Endothelial cell of umbilical vein (primary cell): Measurements from ENCODE around the gene DR1. TPM values are rescaled to one million over a fixed set of nuclear protein-coding genes. Genes with fewer than 3 reads are reported as not detected.

Experiments
- BruUV-seq: library from RNA; stranded (reverse); fragments of 400-500 nt; replicated peaks from 2 replicates; lab custom pipeline; 2021; lab: Mats Ljungman, UMichigan
- CTCF ChIA-PET: fragments of 300-600, 350-600 bp; sonication (Branson Sonifier 250); formaldehyde crosslinking; loops from one replicate; lab custom pipeline; 2021; ENCODE audit warnings: antibody characterized with exemption, inconsistent platforms; lab: Charles Lee
- POLR2A ChIA-PET: fragments of 300-600, 350-600 bp; sonication (Branson Sonifier 250); formaldehyde crosslinking; loops from one replicate; lab custom pipeline; 2021; ENCODE audit warnings: antibody characterized with exemption, inconsistent platforms; lab: Charles Lee
- DNase-seq: peaks from one replicate; pipeline ENCODE4 v3.0.0-alpha.2; 2011; ENCODE audit warnings: low read depth, low spot score
- FAIRE-seq: peaks from 2 replicates; lab custom pipeline; 2011; peaks lifted over from hg19 to GRCh38; lab: Jason Lieb, UNC
- H2AFZ ChIP-seq: 2 replicates; pipeline ENCODE4 v1.6.0; 2012; ENCODE audit warnings: low read depth, low read length, control low read depth, inconsistent platforms
- H3K27ac ChIP-seq: 2 replicates; pipeline ENCODE4 v1.5.1; 2011; ENCODE audit warnings: low read depth, mild to moderate bottlenecking, control low read depth, low read length, moderate library complexity; ENCODE audit not compliant: insufficient read depth
- H3K27me3 ChIP-seq, 2 experiments: 2 replicates each; pipeline versions ENCODE4 v1.6.0 to v1.6.1; 2011; ENCODE audit warnings: low read length in 2 of 2, mixed read lengths in 1 of 2; ENCODE audit not compliant: control insufficient read depth in 2 of 2, insufficient read depth in 2 of 2
- H3K36me3 ChIP-seq, 2 experiments: 2 replicates in 1 of 2; 3 replicates in 1 of 2; pipeline ENCODE4 v1.5.1; 2011; ENCODE audit warnings: low read length in 2 of 2, mild to moderate bottlenecking in 1 of 2, moderate library complexity in 1 of 2; ENCODE audit not compliant: control insufficient read depth in 2 of 2, insufficient read depth in 2 of 2; ENCODE audit errors: extremely low read depth in 1 of 2
- H3K4me1 ChIP-seq: 3 replicates; pipeline ENCODE4 v1.5.1; 2011; ENCODE audit warnings: mild to moderate bottlenecking, low read length; ENCODE audit not compliant: control insufficient read depth, insufficient read depth; ENCODE audit errors: extremely low read depth
- H3K4me2 ChIP-seq: 2 replicates; pipeline ENCODE4 v1.6.1; 2011; ENCODE audit warnings: low read length, control low read depth, mixed read lengths; ENCODE audit not compliant: insufficient read depth
- H3K4me3 ChIP-seq, 3 experiments: fragments of 200-600 bp in 1 of 3; sonication (generic), shearing (Covaris generic) in 1 of 3; replicated peaks in 1 of 3; 2 replicates each; pipeline ENCODE4 v1.5.1; 2011 to 2016; ENCODE audit warnings: control low read depth in 3 of 3, low read length in 3 of 3, mild to moderate bottlenecking in 2 of 3, inconsistent platforms in 1 of 3, low read depth in 1 of 3, moderate library complexity in 1 of 3; ENCODE audit not compliant: insufficient read depth in 1 of 3
- H3K79me2 ChIP-seq: 2 replicates; pipeline ENCODE4 v1.6.0; 2012; ENCODE audit warnings: low read length, inconsistent platforms; ENCODE audit not compliant: control insufficient read depth, insufficient read depth
- H3K9ac ChIP-seq: replicated peaks from 2 replicates; pipeline ENCODE3; 2011; ENCODE audit warnings: low read length, control low read depth; ENCODE audit not compliant: insufficient read depth; ENCODE audit errors: extremely low read depth
- H3K9me1 ChIP-seq: replicated peaks from 3 replicates; pipeline ENCODE4 v1.6.0; 2011; ENCODE audit warnings: mild to moderate bottlenecking, low read length; ENCODE audit not compliant: control insufficient read depth, insufficient read depth; ENCODE audit errors: extremely low read depth
- H3K9me3 ChIP-seq: replicated peaks from 2 replicates; pipeline ENCODE4 v1.5.1; 2012; ENCODE audit warnings: low read length, inconsistent platforms; ENCODE audit not compliant: control insufficient read depth, insufficient read depth
- H4K20me1 ChIP-seq: replicated peaks from 2 replicates; pipeline ENCODE3; 2011; ENCODE audit warnings: mild to moderate bottlenecking, low read length; ENCODE audit not compliant: control insufficient read depth, insufficient read depth; ENCODE audit errors: extremely low read depth
- CTCF ChIP-seq, 2 donors: IDR thresholded peaks; 1 replicate in 1 of 2; 2 replicates in 1 of 2; pipeline ENCODE4 v1.5.1; 2011; ENCODE audit warnings: low read length in 2 of 2, mild to moderate bottlenecking in 2 of 2, moderate library complexity in 2 of 2, control low read depth in 1 of 2, inconsistent platforms in 1 of 2, low read depth in 1 of 2; ENCODE audit not compliant: insufficient read depth in 1 of 2; ENCODE audit errors: extremely low read depth in 1 of 2
- EZH2 ChIP-seq: IDR thresholded peaks from 2 replicates; pipeline ENCODE4 v1.6.1; 2012; ENCODE audit warnings: borderline replicate concordance, low read depth, mild to moderate bottlenecking, moderate library complexity, low read length, inconsistent platforms; ENCODE audit not compliant: severe bottlenecking
- FOS ChIP-seq: IDR thresholded peaks from 2 replicates; pipeline ENCODE4 v1.6.1; 2011; ENCODE audit warnings: mild to moderate bottlenecking, low read length, moderate library complexity, borderline replicate concordance; ENCODE audit not compliant: insufficient read depth
- GATA2 ChIP-seq: IDR thresholded peaks from 2 replicates; pipeline ENCODE4 v1.7.0; 2011; ENCODE audit warnings: low read depth, mild to moderate bottlenecking, moderate library complexity, mixed read lengths, low read length; ENCODE audit not compliant: insufficient read length, insufficient read depth
- JUN ChIP-seq: IDR thresholded peaks from 2 replicates; pipeline ENCODE4 v1.6.1; 2011; ENCODE audit warnings: borderline replicate concordance, low read depth; ENCODE audit not compliant: insufficient read length, insufficient read depth
- MYC ChIP-seq: IDR thresholded peaks from one replicate; pipeline ENCODE4 v1.6.1; 2011; ENCODE audit warnings: mild to moderate bottlenecking, low read depth, low read length
- POLR2A ChIP-seq: IDR thresholded peaks from 2 replicates; pipeline ENCODE4 v1.6.1; 2012; ENCODE audit warnings: low read depth, mild to moderate bottlenecking, control low read depth, low read length
- POLR2AphosphoS5 ChIP-seq: IDR thresholded peaks from 2 replicates; pipeline ENCODE4 v1.6.1; 2012; ENCODE audit warnings: low read depth, mild to moderate bottlenecking, control low read depth, low read length, moderate library complexity; ENCODE audit not compliant: insufficient read depth
- dilution Hi-C: fragments of 300-500 bp; cut with MboI; formaldehyde crosslinking; loops from one replicate; pipeline ENCODE4 v1.15.0; 2019; ENCODE audit warnings: low sequenced_read_pairs; ENCODE audit not compliant: extremely low pct_ligation_motif_present
- intact Hi-C: fragments of 100-400 bp; cut with micrococcal nuclease; formaldehyde crosslinking; loops from one replicate; pipeline ENCODE4 v1.10.0; 2022
- polyA plus RNA-seq, 4 experiments: library from polyadenylated mRNA; depleted of rRNA in 3 of 4; stranded (reverse) in 3 of 4; unstranded in 1 of 4; fragments of >200 nt; gene quantifications; 2 replicates each; pipeline versions ENCODE4 v1.2.1 to v1.2.3, GENCODE V29; 2011 to 2012; ENCODE audit warnings: missing spikeins in 1 of 4
- total RNA-seq: library from RNA; stranded (reverse); gene quantifications from 2 replicates; pipeline ENCODE4 v1.2.3, GENCODE V29; 2021
- TF ChIP-seq, protein P1 (sequence below): IDR thresholded peaks from 2 replicates; pipeline ENCODE4 v1.6.1; 2011; ENCODE audit not compliant: insufficient read depth, insufficient read length

Gene DR1
- total and polyA plus RNA-seq, 2 donors (not counting 3 experiments of a cell fraction or from before 2014, with no cell fraction given): 11.7 to 49.4 TPM

DNA sequence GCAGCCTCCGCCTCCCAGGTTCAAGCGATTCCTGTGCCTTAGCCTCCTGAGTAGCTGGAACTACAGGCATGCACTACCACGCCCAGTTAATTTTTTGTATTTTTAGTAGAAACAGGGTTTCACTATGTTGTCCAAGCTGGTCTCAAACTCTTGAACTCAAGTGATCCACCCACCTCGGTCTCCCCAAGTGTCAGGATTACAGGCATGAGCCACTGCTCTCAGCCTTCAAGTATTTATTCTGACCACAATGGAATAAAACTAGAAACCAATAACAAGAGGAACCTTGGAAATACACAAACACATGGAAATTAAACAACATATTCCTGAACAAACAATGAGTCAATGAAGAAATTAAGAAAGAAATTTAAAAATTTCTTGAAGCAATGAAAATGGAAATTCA, 32.7 kb upstream of the DR1 start:
- Histone ChIP-seq H3K9me3 (no peaks in the 10 kb centered on the region), H3K27ac (no peak overlapping the region), H3K9ac (no peak overlapping the region), H3K27me3 (no peaks in the 10 kb centered on the region), H3K4me2 (no peak overlapping the region), H4K20me1 (no peaks in the 10 kb centered on the region), H3K36me3 (no peaks in the 10 kb centered on the region), H3K79me2 (no peaks in the 10 kb centered on the region), H3K4me1 (no peaks in the 10 kb centered on the region), H3K9me1 (no peaks in the 10 kb centered on the region), H2AFZ (no peak overlapping the region), H3K4me3 (no peak overlapping the region)
- CTCF ChIA-PET: no interaction called here
- dilution Hi-C loops: no loop called here
- FAIRE-seq (no peak), DNase-seq (no peak)
- intact Hi-C loops: no loop called here
- no TSS peak for BruUV-seq
- POLR2A ChIA-PET: no interaction called here
- TF ChIP-seq, protein P1, sequence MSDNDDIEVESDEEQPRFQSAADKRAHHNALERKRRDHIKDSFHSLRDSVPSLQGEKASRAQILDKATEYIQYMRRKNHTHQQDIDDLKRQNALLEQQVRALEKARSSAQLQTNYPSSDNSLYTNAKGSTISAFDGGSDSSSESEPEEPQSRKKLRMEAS: no peak
- TF ChIP-seq FOS (no peak), EZH2 (no peak), JUN (no peak), POLR2AphosphoS5 (no peak), MYC (no peak), GATA2 (no peak)

GRCh38 chr1:93317207-93317606, 28.5 kb upstream of the DR1 start:
- dilution Hi-C loops (no loop called here), intact Hi-C loops (no loop called here)
- H3K27me3 ChIP-seq: no peaks in the 10 kb centered on the region
- H3K9me3 ChIP-seq: no peaks in the 10 kb centered on the region
- no peaks in the 10 kb centered on the region for H3K79me2 ChIP-seq
- no peaks in the 10 kb centered on the region for H3K36me3 ChIP-seq
- H3K4me1 ChIP-seq: no peaks in the 10 kb centered on the region
- no peak overlapping the region for H3K9ac ChIP-seq
- ChIA-PET CTCF (interaction anchor here (0.9 to 1.4 kb wide), 3 partner anchors 12 to 35 kb away, joined by 3 to 4 read pairs (median 3); no protein-coding TSS in a partner anchor), POLR2A (no interaction called here)
- FAIRE-seq (no peak), DNase-seq (no peak)
- no peak overlapping the region for H3K4me3 ChIP-seq
- H2AFZ ChIP-seq: no peak overlapping the region
- no peaks in the 10 kb centered on the region for H3K9me1 ChIP-seq
- no peak overlapping the region for H3K4me2 ChIP-seq
- TF ChIP-seq JUN (no peak), POLR2AphosphoS5 (no peak), EZH2 (no peak), POLR2A (no peak), FOS (no peak), MYC (no peak), CTCF (IDR thresholded peaks at IDR 0.05; ENCODE audit: extremely low read depth in 1 of 2, insufficient read depth in 1 of 2, low read depth in 1 of 2, low read length in 2 of 2) (no peak)
- TF ChIP-seq, protein P1: no peak
- BruUV-seq: no TSS peak
- H3K27ac ChIP-seq: no peak overlapping the region
- no peaks in the 10 kb centered on the region for H4K20me1 ChIP-seq
